Forelimb muscle (tissue), 1 donor: ENCODE measurements around the gene NTMT1. TPM values are rescaled to one million over a fixed set of nuclear protein-coding genes. Genes with fewer than 3 reads are reported as not detected.

Experiments used
- DNase-seq: peaks from one replicate; pipeline ENCODE4 v3.0.0-alpha.2; 2013; ENCODE audit warnings: low read depth
- polyA plus RNA-seq: library from polyadenylated mRNA; unstranded; fragments of 120-200 nt; gene quantifications from one replicate; pipeline ENCODE4 v1.2.1, GENCODE V29; 2013; ENCODE audit not compliant: insufficient read length

NTMT1 gene
- polyA plus RNA-seq, 1 donor: 37.3 TPM

DNA sequence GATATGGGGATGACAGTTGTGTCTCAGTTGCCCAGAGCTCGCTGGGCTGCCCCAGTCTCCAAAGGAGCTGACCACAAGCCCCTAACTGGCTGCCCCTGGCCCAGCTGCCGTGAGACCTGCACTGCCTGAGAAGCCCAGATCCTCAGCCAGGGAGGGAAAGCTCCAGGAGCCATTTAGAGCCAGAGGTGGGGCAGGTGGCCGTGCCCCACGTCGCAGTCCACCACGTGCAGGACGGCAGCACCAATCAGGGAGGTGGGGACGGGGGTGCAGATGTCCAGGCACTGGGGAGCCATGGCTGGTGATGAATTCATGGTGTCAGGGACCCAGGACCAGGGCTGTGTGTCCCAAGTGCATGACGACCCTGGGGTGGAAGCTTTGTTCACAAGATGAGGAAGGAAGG lies 52.9 kb downstream of the NTMT1 start:
- no peak for DNase-seq

DNA sequence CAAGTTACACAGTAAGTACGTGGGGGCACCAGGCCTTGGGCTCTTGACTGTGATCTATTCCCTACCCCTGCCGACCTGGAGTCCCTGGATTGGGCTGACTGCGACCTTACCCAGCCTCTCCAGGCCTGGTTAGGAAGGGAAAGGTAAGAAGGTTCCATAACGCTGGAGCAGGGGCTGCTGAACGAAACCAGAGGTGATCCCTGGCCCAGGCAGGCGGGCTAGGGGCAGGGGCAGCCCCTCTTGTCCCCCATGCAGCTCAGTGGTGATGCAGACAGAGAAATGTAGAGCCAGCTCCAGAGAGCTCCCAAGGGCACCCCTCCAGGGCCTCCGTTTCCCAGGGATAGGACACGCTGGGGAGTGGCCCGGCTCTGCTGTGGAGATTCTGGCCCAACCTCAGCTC lies 53.6 kb downstream of the NTMT1 start:
- no peak for DNase-seq

DNA sequence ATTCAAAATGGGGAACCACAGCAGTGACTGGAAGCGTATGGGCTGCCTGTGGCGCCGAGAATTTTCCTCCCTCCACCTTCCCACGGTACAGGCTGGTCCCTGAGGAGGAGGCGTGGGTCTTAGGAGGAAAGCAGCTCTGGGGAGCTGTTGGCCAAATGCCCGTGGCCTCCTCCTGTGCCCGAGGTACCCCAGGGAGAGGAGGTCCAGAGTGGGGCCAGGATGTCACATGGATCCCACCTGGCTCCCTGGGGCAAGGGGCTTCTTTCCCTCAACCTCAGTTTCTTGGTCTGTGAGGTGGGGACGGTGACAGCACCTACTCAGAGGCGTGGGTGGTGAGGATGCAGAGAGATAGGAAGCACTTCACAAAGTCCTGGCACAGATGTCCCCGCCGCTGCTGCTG lies 56.0 kb downstream of the NTMT1 start:
- DNase-seq: no peak

DNA sequence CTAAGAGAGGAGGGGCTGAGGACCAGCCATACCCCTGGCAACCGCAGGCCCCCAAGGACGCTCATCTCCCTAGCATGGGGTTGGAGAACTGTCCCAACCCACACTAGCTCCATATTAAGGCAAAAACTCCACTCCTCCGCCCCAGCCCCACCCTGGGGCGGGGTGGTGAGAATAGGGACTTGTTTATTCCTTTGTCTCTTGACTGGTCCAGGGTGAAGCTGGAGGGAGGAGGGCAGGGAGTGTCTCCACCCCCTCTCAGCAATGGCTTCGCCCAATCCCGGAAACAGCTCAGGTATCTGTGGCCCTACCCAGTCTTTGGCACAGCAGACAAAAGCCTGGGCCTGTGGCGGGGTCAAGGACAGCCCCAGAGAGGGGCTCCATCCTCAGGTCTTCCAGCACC lies 56.4 kb downstream of the NTMT1 start:
- no peak for DNase-seq

DNA sequence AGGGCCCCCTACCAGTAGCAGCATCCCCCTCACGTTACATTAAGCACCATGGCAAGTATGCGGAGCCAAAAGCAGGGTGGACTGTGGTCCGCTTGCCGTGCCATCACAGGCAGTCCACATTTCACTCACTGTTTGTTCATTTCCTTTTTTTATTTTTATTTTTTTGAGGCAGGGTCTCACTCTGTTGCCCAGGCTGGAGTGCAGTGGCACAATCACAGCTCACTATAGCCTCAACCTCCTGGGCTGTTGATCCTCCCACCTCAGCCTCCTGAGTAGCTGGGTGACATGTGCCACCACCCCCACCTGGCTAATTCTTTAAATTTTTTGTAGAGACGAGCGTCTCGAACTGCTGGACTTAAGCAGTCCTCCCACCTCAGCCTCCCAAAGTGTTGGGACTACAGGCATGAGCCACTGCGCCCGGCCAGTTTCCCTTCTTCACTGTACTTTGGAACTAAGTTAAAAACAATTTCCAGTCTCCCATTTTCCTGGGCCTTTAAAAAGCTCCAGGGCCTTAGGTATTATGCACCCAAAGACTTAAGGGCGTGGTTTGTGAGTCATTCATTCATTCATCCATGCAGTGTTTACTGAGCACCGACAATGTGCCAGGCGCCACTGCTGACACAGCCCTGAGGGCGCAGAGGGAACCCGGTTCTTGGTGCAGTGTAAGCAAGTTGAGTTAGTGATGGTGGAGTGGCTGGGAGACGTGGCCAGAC lies 59.4 kb downstream of the NTMT1 start:
- no peak for DNase-seq

Other genes starting within 250 kb of the NTMT1 start
- 0.23 TPM for gene C9orf50, start 5.1 kb upstream of the NTMT1 start, polyA plus RNA-seq
- 11.8 TPM for gene ASB6, start 16.0 kb downstream of the NTMT1 start, polyA plus RNA-seq
- 4.5 TPM for gene PRRX2, start 39.5 kb downstream of the NTMT1 start, polyA plus RNA-seq
- gene PTGES, start 126.9 kb downstream of the NTMT1 start, polyA plus RNA-seq: 9.5 TPM
- 15.0 TPM for gene TOR1B, start 177.0 kb downstream of the NTMT1 start, polyA plus RNA-seq
- 23.0 TPM for gene TOR1A, start 198.0 kb downstream of the NTMT1 start, polyA plus RNA-seq
- 46.7 TPM for gene C9orf78, start 209.1 kb downstream of the NTMT1 start, polyA plus RNA-seq
- gene USP20, start 209.3 kb downstream of the NTMT1 start, polyA plus RNA-seq: 12.6 TPM